Activated CD4-positive, alpha-beta memory T cell treated with anti-CD3 and anti-CD28 coated beads for 36 hours (primary cell): ENCODE results near the gene ZBTB34. TPM values are rescaled to one million over a fixed set of nuclear protein-coding genes. Genes with fewer than 3 reads are reported as not detected.
"Not testable (repeated sequence)": the region's sequence is repeated elsewhere in the genome, so short reads cannot be mapped to it uniquely, and the experiment has no call there.

Source experiments
- CTCF ChIA-PET: fragments of 350-600 bp; sonication (Branson Sonifier 250); formaldehyde crosslinking; loops from one replicate; lab custom pipeline; 2021; ENCODE audit warnings: antibody characterized with exemption, inconsistent platforms; lab: Charles Lee
- POLR2A ChIA-PET: fragments of 350-600 bp; sonication (Branson Sonifier 250); formaldehyde crosslinking; loops from one replicate; lab custom pipeline; 2021; ENCODE audit warnings: antibody characterized with exemption; lab: Charles Lee
- DNase-seq: peaks from one replicate; pipeline ENCODE4 v3.0.0-alpha.2; 2020
- H3K27ac Mint-ChIP-seq: one replicate; pipeline ENCODE4 v1.8.0; 2021; ENCODE audit warnings: mixed read lengths
- H3K27me3 Mint-ChIP-seq: one replicate; pipeline ENCODE4 v1.8.0; 2021; ENCODE audit warnings: mixed read lengths
- H3K36me3 Mint-ChIP-seq: one replicate; pipeline ENCODE4 v1.8.0; 2021; ENCODE audit warnings: mixed read lengths
- H3K4me1 Mint-ChIP-seq: one replicate; pipeline ENCODE4 v1.8.0; 2021; ENCODE audit warnings: low read depth, mixed read lengths
- H3K4me3 Mint-ChIP-seq: one replicate; pipeline ENCODE4 v1.8.0; 2021; ENCODE audit warnings: mild to moderate bottlenecking, mixed read lengths
- H3K9me3 Mint-ChIP-seq: one replicate; pipeline ENCODE4 v1.8.0; 2021; ENCODE audit warnings: mixed read lengths
- intact Hi-C: fragments of 100-400 bp; cut with micrococcal nuclease; formaldehyde crosslinking; loops from one replicate; pipeline ENCODE4 v1.15.1; 2023
- total RNA-seq, 2 experiments: library from RNA; stranded (reverse); gene quantifications; one replicate each; pipeline ENCODE4 v1.2.3, GENCODE V29; 2021

Gene ZBTB34
- 1 to 10 TPM; 4.0 to 4.5 TPM for total RNA-seq

- H3K36me3 Mint-ChIP-seq: peaks cover 3% of the 10 kb centered on the region
- peaks cover 16% of the 10 kb centered on the region for H3K4me1 Mint-ChIP-seq
- peak within 1 kb of the TSS; percentile 80 for H3K4me3 Mint-ChIP-seq
- H3K9me3 Mint-ChIP-seq: no peaks in the 10 kb centered on the region
- DNase-seq: peak; percentile 80
- CTCF ChIA-PET: interaction anchor here (0.6 to 1.7 kb wide), 12 partner anchors 9 to 246 kb away, joined by 3 to 7 read pairs (median 4); partner anchors contain the start of genes RALGPS1 and ZBTB43
- POLR2A ChIA-PET: interaction anchor here (0.5 to 1.0 kb wide), 2 partner anchors 55 to 859 kb away, joined by 3 read pairs; partner anchors contain the start of gene ZBTB43
- intact Hi-C loops: loop anchor here (2.0 kb wide), 1 partner anchor 55 kb away; the partner anchor contains the start of gene ZBTB43
- peak within 1 kb of the TSS; percentile 79 for H3K27ac Mint-ChIP-seq
- peaks cover 3% of the 10 kb centered on the region for H3K27me3 Mint-ChIP-seq
Observed at GRCh38 chr9:126860077-126860756, at the start of gene ZBTB34. TSS of gene ZBTB34 (plus strand) at chr9:126860639. CDS start at chr9:126879400, 18,761 bp downstream.

- no peak for DNase-seq
- no peak overlapping the region for H3K4me3 Mint-ChIP-seq
- intact Hi-C loops: no loop called here
- H3K4me1 Mint-ChIP-seq: peaks cover 12% of the 10 kb centered on the region
- POLR2A ChIA-PET: no interaction called here
- CTCF ChIA-PET: no interaction called here
- no peak overlapping the region for H3K27ac Mint-ChIP-seq
- peaks cover 20% of the 10 kb centered on the region for H3K9me3 Mint-ChIP-seq
- peaks cover 48% of the 10 kb centered on the region for H3K36me3 Mint-ChIP-seq
- H3K27me3 Mint-ChIP-seq: no peaks in the 10 kb centered on the region
Observed at GRCh38 chr9:126813072-126813471, 47.4 kb upstream of the ZBTB34 start.

- no peaks in the 10 kb centered on the region for H3K27me3 Mint-ChIP-seq
- CTCF ChIA-PET: no interaction called here
- intact Hi-C loops: no loop called here
Observed at GRCh38 chr9:126814091-126814490, 46.3 kb upstream of the ZBTB34 start.

GRCh38 chr9:126817615-126818014 is 42.8 kb upstream of the ZBTB34 start:
- Mint-ChIP-seq H3K36me3 (peaks cover 64% of the 10 kb centered on the region), H3K9me3 (peaks cover 35% of the 10 kb centered on the region), H3K4me1 (peaks cover 29% of the 10 kb centered on the region)
- DNase-seq, H3K4me3 Mint-ChIP-seq, H3K27ac Mint-ChIP-seq, intact Hi-C loops, POLR2A ChIA-PET, H3K27me3 Mint-ChIP-seq: not testable (repeated sequence)
- CTCF ChIA-PET: interaction anchor here (1.6 kb wide), 1 partner anchor 36 kb away, joined by 6 read pairs; no protein-coding TSS in a partner anchor

More at GRCh38 chr9:126814091-126814490, 46.3 kb upstream of the ZBTB34 start:
- peaks cover 16% of the 10 kb centered on the region for H3K4me1 Mint-ChIP-seq
- DNase-seq: no peak
- H3K9me3 Mint-ChIP-seq: peaks cover 28% of the 10 kb centered on the region
- POLR2A ChIA-PET: no interaction called here
- no peak overlapping the region for H3K4me3 Mint-ChIP-seq
- H3K27ac Mint-ChIP-seq: no peak overlapping the region
- H3K36me3 Mint-ChIP-seq: peaks cover 57% of the 10 kb centered on the region

GRCh38 chr9:126818482-126818881 is 42.0 kb upstream of the ZBTB34 start:
- Mint-ChIP-seq H3K36me3 (peaks cover 60% of the 10 kb centered on the region), H3K4me1 (peaks cover 30% of the 10 kb centered on the region), H3K4me3 (no peak overlapping the region), H3K9me3 (peaks cover 35% of the 10 kb centered on the region), H3K27ac (no peak overlapping the region), H3K27me3 (no peaks in the 10 kb centered on the region)
- ChIA-PET CTCF (interaction anchor here (0.6 kb wide), 1 partner anchor 17 kb away, joined by 4 read pairs; no protein-coding TSS in a partner anchor), POLR2A (no interaction called here)
- intact Hi-C loops: no loop called here
- DNase-seq: no peak

GRCh38 chr9:126819482-126819881 is 41.0 kb upstream of the ZBTB34 start:
- peaks cover 30% of the 10 kb centered on the region for H3K9me3 Mint-ChIP-seq
- intact Hi-C loops: loop anchor here (1.0 kb wide), 1 partner anchor 14 kb away; the partner anchor contains the start of gene ZBTB43
- H3K27me3 Mint-ChIP-seq: no peaks in the 10 kb centered on the region
- H3K36me3 Mint-ChIP-seq: peaks cover 56% of the 10 kb centered on the region
- ChIA-PET CTCF (interaction anchor here (1.0 to 1.2 kb wide), 2 partner anchors 42 to 113 kb away, joined by 4 read pairs; no protein-coding TSS in a partner anchor), POLR2A (interaction anchor here (1.0 to 1.8 kb wide), 2 partner anchors 15 kb away, joined by 4 to 5 read pairs; partner anchors contain the start of gene ZBTB43)
- no peak for DNase-seq
- H3K27ac Mint-ChIP-seq: peak overlapping the region; percentile 31
- peaks cover 33% of the 10 kb centered on the region for H3K4me1 Mint-ChIP-seq
- no peak overlapping the region for H3K4me3 Mint-ChIP-seq

- peaks cover 39% of the 10 kb centered on the region for H3K36me3 Mint-ChIP-seq
- ChIA-PET CTCF (no interaction called here), POLR2A (no interaction called here)
- H3K4me1 Mint-ChIP-seq: peaks cover 30% of the 10 kb centered on the region
- no peaks in the 10 kb centered on the region for H3K27me3 Mint-ChIP-seq
- DNase-seq: no peak
- no peak overlapping the region for H3K4me3 Mint-ChIP-seq
- H3K27ac Mint-ChIP-seq: no peak overlapping the region
- peaks cover 18% of the 10 kb centered on the region for H3K9me3 Mint-ChIP-seq
- intact Hi-C loops: no loop called here
Observed at GRCh38 chr9:126822278-126822677, 38.2 kb upstream of the ZBTB34 start.

- no peak overlapping the region for H3K27ac Mint-ChIP-seq
- H3K4me1 Mint-ChIP-seq: peaks cover 30% of the 10 kb centered on the region
- ChIA-PET CTCF (no interaction called here), POLR2A (no interaction called here)
- H3K9me3 Mint-ChIP-seq: peaks cover 15% of the 10 kb centered on the region
- no peak for DNase-seq
- H3K36me3 Mint-ChIP-seq: peaks cover 33% of the 10 kb centered on the region
- H3K4me3 Mint-ChIP-seq: no peak overlapping the region
- intact Hi-C loops: no loop called here
- no peaks in the 10 kb centered on the region for H3K27me3 Mint-ChIP-seq
Observed at GRCh38 chr9:126822873-126823272, 37.6 kb upstream of the ZBTB34 start.

GRCh38 chr9:126824052-126824451 is 36.4 kb upstream of the ZBTB34 start:
- H3K27me3 Mint-ChIP-seq, POLR2A ChIA-PET, intact Hi-C loops, H3K4me3 Mint-ChIP-seq, H3K9me3 Mint-ChIP-seq, CTCF ChIA-PET, H3K27ac Mint-ChIP-seq, DNase-seq: not testable (repeated sequence)
- H3K36me3 Mint-ChIP-seq: peaks cover 23% of the 10 kb centered on the region
- H3K4me1 Mint-ChIP-seq: peaks cover 28% of the 10 kb centered on the region

GRCh38 chr9:126827227-126827626 is 33.2 kb upstream of the ZBTB34 start:
- H3K27me3 Mint-ChIP-seq: no peaks in the 10 kb centered on the region
- H3K9me3 Mint-ChIP-seq: no peaks in the 10 kb centered on the region
- no peak overlapping the region for H3K27ac Mint-ChIP-seq
- no peak for DNase-seq
- H3K4me3 Mint-ChIP-seq: no peak overlapping the region
- intact Hi-C loops: no loop called here
- ChIA-PET CTCF (no interaction called here), POLR2A (interaction anchor here (0.8 kb wide), 1 partner anchor 13 kb away, joined by 3 read pairs; no protein-coding TSS in a partner anchor)
- H3K36me3 Mint-ChIP-seq: peaks cover 15% of the 10 kb centered on the region
- peaks cover 18% of the 10 kb centered on the region for H3K4me1 Mint-ChIP-seq

GRCh38 chr9:126829035-126829434 is 31.4 kb upstream of the ZBTB34 start:
- CTCF ChIA-PET: interaction anchor here (0.7 to 1.0 kb wide), 2 partner anchors 13 to 47 kb away, joined by 3 read pairs; no protein-coding TSS in a partner anchor
- H3K4me3 Mint-ChIP-seq: no peak overlapping the region
- DNase-seq: no peak
- POLR2A ChIA-PET: interaction anchor here (0.7 kb wide), 1 partner anchor 178 kb away, joined by 5 read pairs; no protein-coding TSS in a partner anchor
- intact Hi-C loops: no loop called here
- H3K36me3 Mint-ChIP-seq: peaks cover 26% of the 10 kb centered on the region
- H3K9me3 Mint-ChIP-seq: no peaks in the 10 kb centered on the region
- no peaks in the 10 kb centered on the region for H3K27me3 Mint-ChIP-seq
- no peak overlapping the region for H3K27ac Mint-ChIP-seq
- H3K4me1 Mint-ChIP-seq: peaks cover 17% of the 10 kb centered on the region

GRCh38 chr9:126830827-126831226 is 29.6 kb upstream of the ZBTB34 start:
- ChIA-PET POLR2A (no interaction called here), CTCF (no interaction called here)
- Mint-ChIP-seq H3K4me1 (peaks cover 15% of the 10 kb centered on the region), H3K27ac (no peak overlapping the region), H3K9me3 (no peaks in the 10 kb centered on the region), H3K4me3 (no peak overlapping the region), H3K36me3 (peaks cover 33% of the 10 kb centered on the region), H3K27me3 (no peaks in the 10 kb centered on the region)
- DNase-seq: no peak
- intact Hi-C loops: no loop called here
